GM19023 (cell line): ENCODE measurements around the gene PSMB9.

Experiments
- ATAC-seq: cut with Tn5 transposase; IDR thresholded peaks from one replicate; pipeline ENCODE4 v1.9.1; 2021; ENCODE audit warnings: mild to moderate bottlenecking, moderate library complexity; ENCODE audit not compliant: unreplicated experiment

PSMB9 gene

DNA sequence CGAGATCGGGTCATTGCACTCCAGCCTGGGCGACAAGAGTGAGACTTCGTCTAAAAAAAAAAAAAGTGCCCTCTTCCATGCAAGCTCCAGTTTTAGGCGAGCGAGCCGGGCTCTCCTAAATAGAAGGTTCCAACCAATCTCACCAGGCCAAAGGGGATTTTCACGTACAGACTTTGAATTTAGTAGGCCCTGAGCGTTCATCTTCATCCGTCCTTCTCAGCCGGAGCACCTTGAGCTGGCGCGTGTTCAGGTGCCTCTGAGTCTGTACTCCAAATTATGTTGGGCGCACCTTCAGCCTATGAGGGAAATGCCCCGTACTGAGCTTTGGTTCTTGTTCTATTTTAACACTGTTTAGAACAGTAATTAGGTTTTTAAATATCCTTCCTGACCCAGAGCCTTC, 14.6 kb upstream of the PSMB9 start:
- ATAC-seq = no peak

GRCh38 chr6:32840604-32841246, 13.3 kb upstream of the PSMB9 start:
- ATAC-seq = no peak

GRCh38 chr6:32842021-32842650, 11.9 kb upstream of the PSMB9 start:
- ATAC-seq = no peak

DNA sequence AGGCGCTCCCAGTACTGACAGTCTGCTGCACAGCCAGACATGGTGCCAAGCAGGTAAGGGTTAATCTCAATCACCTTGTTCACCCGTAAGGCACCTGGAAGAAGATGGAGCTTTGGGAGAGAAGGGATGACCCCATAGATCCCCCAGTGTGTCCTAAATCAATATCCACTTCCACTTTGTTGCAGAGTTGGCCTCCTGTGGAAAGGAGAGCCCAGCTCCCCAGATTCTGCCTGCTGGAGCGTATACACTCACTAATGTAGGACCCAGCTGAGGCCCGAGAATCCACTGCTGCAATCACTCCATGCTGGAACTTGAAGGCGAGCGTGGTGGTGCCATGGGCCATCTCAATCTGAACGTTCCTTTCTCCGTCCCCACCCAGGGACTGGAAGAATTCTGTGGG, 11.3 kb upstream of the PSMB9 start:
- no peak for ATAC-seq

DNA sequence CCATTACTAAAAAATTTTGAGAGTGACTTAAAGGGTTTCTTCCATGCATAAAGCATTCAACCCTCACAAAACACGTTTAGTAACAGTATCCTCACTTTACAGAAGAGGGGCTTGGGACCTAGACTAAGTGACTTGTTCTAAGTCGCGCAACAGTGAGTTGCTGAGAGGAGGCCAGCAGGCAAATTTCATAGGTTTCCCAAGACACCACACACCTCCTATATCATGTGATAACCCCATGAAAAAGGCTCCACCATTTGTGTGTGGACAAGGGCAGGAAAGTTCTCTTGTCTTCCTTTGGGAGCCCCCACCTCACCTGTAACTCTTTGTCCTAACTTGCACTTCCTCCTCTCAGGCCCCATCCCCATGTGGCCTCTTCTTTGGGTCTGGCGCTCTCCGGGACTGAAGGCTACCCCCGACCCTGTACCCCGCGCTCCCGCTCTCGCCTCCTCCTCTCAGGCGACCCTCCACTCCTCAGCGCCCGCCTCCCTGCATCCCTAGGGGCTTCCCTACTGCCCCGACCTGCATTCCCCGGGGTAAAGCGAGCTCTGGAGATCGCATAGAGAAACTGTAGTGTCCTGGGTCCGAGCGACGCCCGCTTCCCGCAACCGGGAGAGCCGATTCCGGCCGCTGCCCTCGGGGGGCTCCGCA, 10.5 kb upstream of the PSMB9 start:
- ATAC-seq = no peak

DNA sequence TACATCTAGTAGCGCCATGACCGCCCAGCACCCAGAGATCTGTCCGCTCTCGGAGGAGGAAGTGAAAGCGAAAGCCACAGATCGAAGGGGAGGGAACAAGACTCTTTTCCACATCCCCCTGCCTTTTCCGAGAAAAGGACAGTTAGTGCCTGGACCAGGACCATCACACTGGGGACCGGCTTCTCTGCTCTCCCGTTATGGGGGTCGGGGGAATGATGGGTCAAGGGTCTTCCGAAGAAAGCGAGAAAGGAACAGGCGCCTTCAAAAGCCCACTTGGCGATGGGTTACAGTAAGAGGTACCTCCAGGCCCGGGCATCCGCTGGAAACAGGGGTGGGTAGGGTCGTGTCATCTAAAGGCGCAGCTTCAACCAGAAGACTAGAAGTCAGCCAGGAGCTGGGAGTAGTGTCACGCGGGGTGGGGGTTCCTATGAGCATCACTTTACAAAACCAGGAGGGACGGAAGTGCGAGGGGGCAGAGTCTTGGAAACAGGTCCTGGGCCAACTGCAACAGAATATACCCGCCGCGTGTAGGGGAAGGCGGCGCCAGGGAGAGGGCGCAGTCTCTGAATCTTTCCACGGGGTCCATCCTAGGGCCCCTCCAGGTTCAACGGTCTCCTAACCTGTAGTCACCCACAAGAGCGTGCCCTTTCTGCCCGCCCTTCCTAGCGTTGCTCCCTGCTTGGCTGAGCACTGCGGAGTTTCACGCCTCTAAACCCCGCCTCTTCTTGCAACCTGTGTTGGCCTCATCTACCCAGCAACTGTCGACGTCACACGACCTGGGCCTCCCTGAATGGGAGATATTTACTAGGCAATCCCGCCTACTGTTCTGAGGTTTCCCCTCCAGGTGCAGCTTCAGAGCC, 9.8 kb upstream of the PSMB9 start, which contains the start of gene PSMB8:
Gene PSMB8, minus strand, starts transcription at position 69 of the 860 bp plus-strand sequence. Its CDS starts 51 bp downstream, at position 18.
- peak; percentile 70 for ATAC-seq

GRCh38 chr6:32844839-32845383, 9.1 kb upstream of the PSMB9 start:
- no peak for ATAC-seq

DNA sequence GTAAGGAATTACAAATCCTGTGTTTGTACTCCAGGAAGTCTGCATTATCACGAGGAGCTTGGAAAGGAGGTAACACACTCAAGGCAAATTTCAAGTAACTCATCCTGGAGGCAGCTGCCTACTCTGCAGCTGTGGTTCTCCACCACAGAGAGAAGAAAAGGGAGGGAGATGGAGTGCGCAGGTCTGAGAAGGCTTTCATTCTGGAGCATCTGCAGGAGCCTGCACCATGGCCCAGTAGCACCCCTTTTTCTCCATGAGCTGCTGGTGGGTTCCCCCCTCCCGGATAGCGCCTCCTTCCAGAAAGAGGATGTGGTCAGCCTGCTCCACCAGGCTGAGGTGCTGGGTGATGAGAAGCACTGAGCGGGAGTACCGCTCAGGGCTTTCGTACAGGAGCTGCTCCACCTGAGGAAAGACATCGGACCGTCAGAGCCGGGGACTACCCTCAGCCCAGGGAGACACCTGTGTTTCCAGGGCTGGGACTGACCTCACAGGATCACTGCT, 8.6 kb upstream of the PSMB9 start:
- ATAC-seq = no peak

DNA sequence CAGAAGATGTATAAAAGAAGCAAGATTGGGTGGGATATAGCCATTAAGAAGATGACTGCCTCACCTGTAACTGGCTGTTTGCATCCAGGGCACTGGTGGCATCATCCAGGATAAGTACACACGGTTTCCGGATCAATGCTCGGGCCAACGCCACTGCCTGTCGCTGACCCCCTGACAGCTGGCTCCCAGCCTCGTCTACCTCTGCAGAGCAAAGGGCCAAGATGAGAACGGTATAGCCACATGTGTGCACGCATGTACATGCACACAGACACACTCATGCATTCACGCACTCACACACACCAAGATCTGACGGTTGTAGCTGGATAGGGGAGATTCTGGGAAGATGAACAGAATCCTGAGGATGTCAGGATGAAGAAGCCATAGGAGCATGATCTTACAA, 7.0 kb upstream of the PSMB9 start:
- no peak for ATAC-seq

DNA sequence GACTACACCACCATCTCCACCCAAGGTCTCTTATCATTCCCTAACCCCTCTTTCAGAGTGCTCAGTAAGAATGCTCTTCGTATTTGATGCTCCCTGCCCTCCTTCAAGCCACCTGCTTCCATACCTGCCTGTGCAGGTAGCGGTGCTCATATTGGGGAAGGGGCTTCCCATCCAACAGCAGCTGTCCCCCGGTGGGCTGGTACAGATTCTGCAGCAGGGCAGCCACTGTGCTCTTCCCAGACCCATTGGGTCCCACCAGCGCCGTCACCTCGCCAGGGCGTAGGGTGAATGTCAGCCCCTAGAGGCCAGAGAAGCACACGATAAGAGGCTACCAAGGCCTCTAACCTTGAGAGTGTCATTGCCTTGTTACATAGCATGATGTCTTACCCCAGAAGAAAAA, 6.2 kb upstream of the PSMB9 start:
- no peak for ATAC-seq

GRCh38 chr6:32849126-32849525, 4.9 kb upstream of the PSMB9 start:
- no peak for ATAC-seq

DNA sequence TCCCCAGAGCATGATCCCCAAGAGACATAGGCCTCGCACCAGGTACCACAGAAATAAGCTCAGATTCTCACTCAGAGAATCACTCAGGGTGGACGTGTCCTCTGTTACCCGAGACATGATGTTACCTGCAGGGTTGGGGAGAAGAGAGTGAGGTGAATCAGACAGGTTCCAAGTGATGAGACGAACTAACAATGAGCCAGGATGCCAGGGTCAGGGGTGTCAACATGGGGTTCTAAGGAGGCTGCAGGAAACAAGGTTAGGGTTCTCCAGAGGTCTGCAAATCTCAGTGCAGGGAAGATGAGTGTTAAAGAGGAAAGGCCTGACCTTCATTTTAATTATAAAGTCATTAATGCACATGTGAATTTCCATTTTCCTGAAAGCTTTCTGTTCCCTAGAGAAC, 3.0 kb upstream of the PSMB9 start:
- ATAC-seq = no peak

- ATAC-seq = no peak
Observed at GRCh38 chr6:32852018-32852843, 1.8 kb upstream of the PSMB9 start.

DNA sequence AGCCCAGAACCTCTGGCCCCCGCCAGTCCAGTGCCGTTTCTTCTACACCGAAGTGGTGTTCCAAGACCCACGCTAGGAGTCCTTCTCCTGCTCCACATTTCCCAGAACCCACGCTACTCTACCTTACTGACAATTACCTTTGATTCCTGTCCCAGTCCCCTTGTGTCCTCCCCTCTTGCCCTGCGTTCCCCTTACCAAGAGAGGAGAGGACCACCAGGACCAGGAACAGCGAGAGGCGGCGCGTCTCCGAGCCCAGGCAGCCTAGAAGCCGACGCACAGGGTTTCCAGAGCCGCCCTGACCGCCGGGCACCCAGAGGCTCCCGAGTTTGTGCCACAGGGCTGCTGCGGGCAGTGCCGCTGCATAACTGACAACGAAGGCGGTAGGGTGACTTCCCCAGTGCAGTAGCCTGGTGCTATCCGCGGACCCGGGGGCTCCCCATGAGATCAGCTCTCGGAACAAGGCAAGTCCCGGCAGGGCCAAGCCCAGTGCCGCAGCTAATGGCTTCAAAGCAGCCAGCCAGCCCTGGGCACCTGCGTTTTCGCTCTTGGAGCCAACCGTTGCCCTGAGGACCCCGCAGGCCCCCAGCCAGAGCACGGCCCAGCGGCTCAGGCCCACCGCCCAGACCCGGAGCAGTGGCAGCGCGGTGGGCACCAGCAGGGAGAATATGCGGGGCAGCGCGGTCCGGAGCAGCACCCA, 1.0 kb upstream of the PSMB9 start:
- peak; percentile 24 for ATAC-seq

DNA sequence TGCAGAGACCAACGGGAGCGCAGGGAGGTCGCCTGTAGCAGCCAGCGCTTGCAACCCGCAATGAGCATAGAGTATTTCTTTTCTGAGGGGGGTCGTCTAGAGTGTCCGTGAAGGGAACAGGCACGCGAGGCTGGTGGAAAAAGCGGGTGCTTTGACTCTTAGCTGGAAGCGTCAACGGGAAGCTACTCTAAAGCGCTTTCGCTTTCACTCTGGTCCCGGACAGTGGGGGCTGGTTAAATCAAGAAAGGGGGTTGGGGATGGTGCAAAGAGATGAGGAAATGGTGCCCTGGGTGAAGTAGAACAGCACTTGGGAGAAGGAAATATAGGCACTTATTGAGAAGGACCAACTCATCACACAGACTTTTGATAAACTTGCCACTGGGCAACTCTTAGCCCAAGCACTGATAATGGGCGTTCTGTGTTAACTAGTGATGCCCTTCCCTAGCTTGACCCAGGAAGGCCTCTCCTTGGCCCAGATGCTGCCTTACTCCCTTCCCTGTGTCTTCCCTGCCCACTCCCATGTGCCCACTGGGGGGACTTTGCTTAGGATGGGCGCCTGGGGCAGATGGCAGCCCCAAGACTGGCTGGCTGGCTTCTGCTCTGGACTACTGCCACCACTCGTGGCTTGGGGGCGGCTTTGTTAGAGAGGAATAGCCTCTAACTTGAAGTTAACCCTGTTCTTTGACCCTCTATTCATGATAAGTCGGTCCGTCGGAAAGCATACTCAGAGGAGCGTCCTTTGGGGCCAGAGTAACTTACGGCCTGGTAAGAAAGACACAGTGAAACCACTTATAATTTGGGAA, 585 bp downstream of the PSMB9 start:
- peak; percentile 20 for ATAC-seq

DNA sequence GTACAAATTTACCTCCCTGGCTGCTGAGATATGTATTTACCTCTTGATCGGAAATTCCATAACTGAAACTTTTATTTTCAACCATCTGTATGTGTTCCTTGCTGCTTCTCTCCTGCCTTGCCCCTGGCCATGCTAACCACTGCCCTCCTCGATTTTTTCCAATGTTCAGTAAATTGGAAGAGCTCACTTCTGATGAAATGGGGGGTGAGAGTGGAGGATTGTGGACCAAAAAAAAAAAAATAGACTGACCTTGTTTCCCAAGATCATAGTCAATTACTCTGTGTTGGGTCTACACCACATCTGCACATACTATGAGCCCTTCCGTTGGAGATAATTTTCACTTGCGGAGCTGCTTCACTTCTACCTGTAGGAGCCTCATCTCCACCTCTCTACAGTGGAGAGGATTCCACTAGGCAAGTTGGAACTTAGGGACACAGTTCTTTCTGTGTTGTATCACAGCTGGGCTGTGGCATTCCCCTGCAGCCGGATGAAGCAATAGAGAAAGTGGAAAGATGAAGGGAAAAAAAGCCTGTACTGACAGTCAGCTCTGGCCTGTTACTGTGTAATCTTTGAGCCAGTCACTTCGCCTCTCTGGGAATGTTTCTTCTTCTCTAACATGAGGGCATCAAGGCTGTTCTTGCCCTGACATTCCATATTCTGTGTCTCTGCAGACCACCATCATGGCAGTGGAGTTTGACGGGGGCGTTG, 1.6 kb downstream of the PSMB9 start:
- ATAC-seq = no peak

DNA sequence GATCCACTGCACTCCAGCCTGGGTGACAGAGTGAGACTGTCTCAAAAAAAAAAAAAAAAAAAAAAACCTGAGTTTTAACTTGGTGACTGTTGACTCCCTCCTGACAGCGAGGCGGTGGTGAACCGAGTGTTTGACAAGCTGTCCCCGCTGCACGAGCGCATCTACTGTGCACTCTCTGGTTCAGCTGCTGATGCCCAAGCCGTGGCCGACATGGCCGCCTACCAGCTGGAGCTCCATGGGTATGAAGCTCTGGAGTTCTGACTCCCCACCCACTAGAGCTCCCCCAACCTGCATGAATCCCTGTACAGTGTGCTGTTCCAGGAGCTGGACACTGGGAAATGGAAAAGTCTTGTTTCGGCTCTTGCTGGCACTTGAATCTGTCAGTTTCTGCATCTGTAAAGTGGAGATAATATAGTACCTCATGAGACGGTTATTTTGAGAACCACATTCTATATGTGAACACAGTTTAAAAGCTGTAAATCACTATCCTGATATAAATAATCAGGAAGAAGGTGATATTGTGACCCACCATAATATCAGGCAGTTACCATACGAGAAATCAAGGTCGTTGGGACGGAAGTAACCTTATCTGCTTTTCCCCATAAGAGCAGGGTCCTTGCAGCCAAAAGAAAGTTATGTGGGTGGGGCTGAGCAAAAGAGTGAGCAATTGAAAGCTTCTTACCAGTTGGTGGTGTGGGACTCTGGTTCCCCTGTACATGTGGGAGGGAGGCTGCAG, 3.3 kb downstream of the PSMB9 start:
- no peak for ATAC-seq
